ENCODE data around the gene USP49.

DNA sequence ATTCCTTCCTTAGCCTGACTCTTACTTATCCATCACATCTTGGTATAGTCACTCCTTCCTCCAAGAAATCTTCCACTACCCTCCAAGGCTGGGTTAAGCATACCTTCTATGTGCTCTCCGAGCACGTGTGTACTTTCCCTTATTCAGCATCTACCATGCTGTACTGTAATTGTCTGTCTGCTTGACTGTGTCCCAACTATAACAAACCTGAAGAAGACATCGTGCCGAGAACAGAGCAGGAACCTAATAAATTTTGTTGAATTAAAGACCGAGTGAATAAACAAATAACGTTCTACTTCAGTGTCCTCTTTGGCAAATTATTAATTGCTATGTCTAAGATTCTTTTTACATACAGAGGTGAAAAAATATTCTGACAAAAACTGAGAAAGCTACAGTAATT lies 35.8 kb downstream of the USP49 start:
- TF ChIP-seq, protein P1, sequence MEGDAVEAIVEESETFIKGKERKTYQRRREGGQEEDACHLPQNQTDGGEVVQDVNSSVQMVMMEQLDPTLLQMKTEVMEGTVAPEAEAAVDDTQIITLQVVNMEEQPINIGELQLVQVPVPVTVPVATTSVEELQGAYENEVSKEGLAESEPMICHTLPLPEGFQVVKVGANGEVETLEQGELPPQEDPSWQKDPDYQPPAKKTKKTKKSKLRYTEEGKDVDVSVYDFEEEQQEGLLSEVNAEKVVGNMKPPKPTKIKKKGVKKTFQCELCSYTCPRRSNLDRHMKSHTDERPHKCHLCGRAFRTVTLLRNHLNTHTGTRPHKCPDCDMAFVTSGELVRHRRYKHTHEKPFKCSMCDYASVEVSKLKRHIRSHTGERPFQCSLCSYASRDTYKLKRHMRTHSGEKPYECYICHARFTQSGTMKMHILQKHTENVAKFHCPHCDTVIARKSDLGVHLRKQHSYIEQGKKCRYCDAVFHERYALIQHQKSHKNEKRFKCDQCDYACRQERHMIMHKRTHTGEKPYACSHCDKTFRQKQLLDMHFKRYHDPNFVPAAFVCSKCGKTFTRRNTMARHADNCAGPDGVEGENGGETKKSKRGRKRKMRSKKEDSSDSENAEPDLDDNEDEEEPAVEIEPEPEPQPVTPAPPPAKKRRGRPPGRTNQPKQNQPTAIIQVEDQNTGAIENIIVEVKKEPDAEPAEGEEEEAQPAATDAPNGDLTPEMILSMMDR (IDR thresholded peaks at IDR 0.05) = no peak
- TF ChIP-seq POLR2A (IDR thresholded peaks at IDR 0.05) = no peak
